ENCODE data around the gene POLD1.
A peak's percentile ranks its signal among the peaks of the same experiment; 100 is the strongest.

Gene POLD1

GRCh38 chr19:50462970-50463369, 78.8 kb downstream of the POLD1 start:
- Histone ChIP-seq H3K27ac (no peak overlapping the region), H3K36me3 (replicated peaks) (no peaks in the 10 kb centered on the region), H3K27me3 (replicated peaks) (peaks cover 3% of the 10 kb centered on the region), H3K4me3 (ENCODE audit: low read depth, low read length) (no peak overlapping the region)
- in situ Hi-C loops (cut with HindIII; ENCODE audit: low pct_ligation_motif_present, low sequenced_read_pairs), result no loop called here
- TF ChIP-seq CTCF (IDR thresholded peaks at IDR 0.05; ENCODE audit: low read depth, low read length, missing control alignments), result no peak
- no peak for DNase-seq

- TF ChIP-seq CTCF (IDR thresholded peaks at IDR 0.05; ENCODE audit: low read depth, low read length, missing control alignments), result no peak
- in situ Hi-C loops (cut with HindIII; ENCODE audit: low pct_ligation_motif_present, low sequenced_read_pairs), result no loop called here
- Histone ChIP-seq H3K4me3 (ENCODE audit: low read depth, low read length) (no peak overlapping the region), H3K27me3 (replicated peaks) (no peaks in the 10 kb centered on the region), H3K36me3 (replicated peaks) (no peaks in the 10 kb centered on the region), H3K27ac (no peak overlapping the region)
- no peak for DNase-seq
Observed at GRCh38 chr19:50464348-50464747, 80.2 kb downstream of the POLD1 start.

GRCh38 chr19:50465000-50465399, 80.9 kb downstream of the POLD1 start:
- no peaks in the 10 kb centered on the region for H3K36me3 ChIP-seq (replicated peaks)
- no peak for TF ChIP-seq CTCF (IDR thresholded peaks at IDR 0.05; ENCODE audit: low read depth, low read length, missing control alignments)
- no peaks in the 10 kb centered on the region for H3K27me3 ChIP-seq (replicated peaks)
- H3K27ac ChIP-seq, result no peak overlapping the region
- DNase-seq, result no peak
- H3K4me3 ChIP-seq (ENCODE audit: low read depth, low read length), result no peak overlapping the region
- in situ Hi-C loops (cut with HindIII; ENCODE audit: low pct_ligation_motif_present, low sequenced_read_pairs), result no loop called here

GRCh38 chr19:50465986-50466705, 82.0 kb downstream of the POLD1 start:
- in situ Hi-C loops (cut with HindIII; ENCODE audit: low pct_ligation_motif_present, low sequenced_read_pairs), result no loop called here
- TF ChIP-seq CTCF (IDR thresholded peaks at IDR 0.05; ENCODE audit: low read depth, low read length, missing control alignments), result peak; percentile 51
- DNase-seq, result no peak
- H3K4me3 ChIP-seq (ENCODE audit: low read depth, low read length), result no peak overlapping the region
- no peaks in the 10 kb centered on the region for H3K36me3 ChIP-seq (replicated peaks)
- H3K27ac ChIP-seq, result no peak overlapping the region
- H3K27me3 ChIP-seq (replicated peaks), result no peaks in the 10 kb centered on the region

GRCh38 chr19:50466706-50467039, 82.5 kb downstream of the POLD1 start:
- DNase-seq, result no peak
- no peak for TF ChIP-seq CTCF (IDR thresholded peaks at IDR 0.05; ENCODE audit: low read depth, low read length, missing control alignments)
- H3K4me3 ChIP-seq (ENCODE audit: low read depth, low read length), result no peak overlapping the region
- in situ Hi-C loops (cut with HindIII; ENCODE audit: low pct_ligation_motif_present, low sequenced_read_pairs), result no loop called here
- no peak overlapping the region for H3K27ac ChIP-seq
- no peaks in the 10 kb centered on the region for H3K36me3 ChIP-seq (replicated peaks)
- H3K27me3 ChIP-seq (replicated peaks), result no peaks in the 10 kb centered on the region

GRCh38 chr19:50467566-50467965, 83.4 kb downstream of the POLD1 start:
- H3K4me3 ChIP-seq (ENCODE audit: low read depth, low read length), result no peak overlapping the region
- no peaks in the 10 kb centered on the region for H3K27me3 ChIP-seq (replicated peaks)
- H3K36me3 ChIP-seq (replicated peaks), result no peaks in the 10 kb centered on the region
- H3K27ac ChIP-seq, result no peak overlapping the region
- in situ Hi-C loops (cut with HindIII; ENCODE audit: low pct_ligation_motif_present, low sequenced_read_pairs), result no loop called here
- DNase-seq, result no peak
- TF ChIP-seq CTCF (IDR thresholded peaks at IDR 0.05; ENCODE audit: low read depth, low read length, missing control alignments), result no peak

Data from brain microvascular endothelial cell (primary cell).